SK-N-SH (cell line): Measurements from ENCODE around the gene SLC5A11.

Experiments
- CHD2 ChIP-seq: fragments of 150-350 bp; IDR thresholded peaks from 2 replicates; pipeline ENCODE4 v1.6.1; 2018; ENCODE audit warnings: low read length; ENCODE audit not compliant: partially characterized antibody
- EP300 ChIP-seq, 2 experiments: IDR thresholded peaks; 2 replicates each; pipeline versions ENCODE4 v1.4.0 to v1.6.1; 2012; ENCODE audit warnings: borderline replicate concordance in 1 of 2, low read depth in 1 of 2, low read length in 1 of 2
- FOSL2 ChIP-seq: IDR thresholded peaks from 2 replicates; pipeline ENCODE4 v1.4.0; 2012; ENCODE audit warnings: low read depth, mild to moderate bottlenecking, moderate library complexity, borderline replicate concordance
- FOXM1 ChIP-seq: IDR thresholded peaks from 2 replicates; pipeline ENCODE4 v1.4.0; 2012; ENCODE audit warnings: low read depth, mild to moderate bottlenecking
- GATA2 ChIP-seq: sonication (generic); formaldehyde crosslinking; IDR thresholded peaks from 2 replicates; pipeline ENCODE4 v1.5.0; 2020; ENCODE audit warnings: mild to moderate bottlenecking, missing genetic modification reagents
- MEF2A ChIP-seq: IDR thresholded peaks from 2 replicates; pipeline ENCODE4 v1.4.0; 2012; ENCODE audit warnings: low read depth, borderline replicate concordance
- POLR2AphosphoS5 ChIP-seq: IDR thresholded peaks from 2 replicates; pipeline ENCODE4 v1.6.1; 2012; ENCODE audit warnings: low read depth, low read length
- RAD21 ChIP-seq: IDR thresholded peaks from 2 replicates; pipeline ENCODE4 v1.6.1; 2012; ENCODE audit warnings: mild to moderate bottlenecking, low read length
- SMC3 ChIP-seq: IDR thresholded peaks from 2 replicates; pipeline ENCODE4 v1.6.1; 2012; ENCODE audit warnings: low read depth, low read length, improper control_type of control experiment
- YY1 ChIP-seq: IDR thresholded peaks from 2 replicates; pipeline ENCODE4 v1.4.0; 2012; ENCODE audit warnings: low read depth, mild to moderate bottlenecking
- TF ChIP-seq, protein P1 (sequence below): fragments of 200-600 bp; sonication (generic); IDR thresholded peaks from 2 replicates; pipeline ENCODE4 v1.6.1; 2017; ENCODE audit warnings: antibody characterized with exemption, mild to moderate bottlenecking, moderate library complexity
- TF ChIP-seq, protein P2 (sequence below): fragments of 150-350 bp; IDR thresholded peaks from 2 replicates; pipeline ENCODE4 v1.6.1; 2016; ENCODE audit warnings: mild to moderate bottlenecking, low read depth, low read length
- TF ChIP-seq, protein P3 (sequence below): IDR thresholded peaks from 2 replicates; pipeline ENCODE4 v1.4.0; 2012; ENCODE audit warnings: low read depth

DNA sequence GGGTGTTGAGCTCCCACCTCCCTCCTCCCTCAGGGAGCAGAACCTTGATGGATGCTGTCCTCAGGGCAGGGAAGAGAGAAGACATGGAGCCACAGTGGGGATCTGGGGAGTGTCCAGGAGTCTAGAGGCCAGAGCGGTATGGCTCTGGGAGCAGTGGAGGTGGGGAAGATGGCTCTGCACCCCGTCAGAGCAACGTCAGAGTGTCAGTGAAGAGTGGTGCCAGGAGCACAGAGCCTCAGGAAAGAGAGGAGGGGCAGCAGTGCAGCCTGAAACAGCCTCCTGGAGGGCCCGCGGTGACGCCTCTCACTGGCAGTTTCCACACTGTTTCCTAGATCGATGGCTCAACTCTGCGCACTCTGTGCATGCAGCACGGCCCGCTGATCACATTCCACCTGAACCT, 23.2 kb upstream of the SLC5A11 start:
- TF ChIP-seq YY1 (no peak), EP300 (IDR thresholded peaks at IDR 0.05; ENCODE audit: borderline replicate concordance in 1 of 2, low read depth in 1 of 2, low read length in 1 of 2) (no peak), MEF2A (no peak), SMC3 (no peak), FOSL2 (no peak), POLR2AphosphoS5 (no peak), RAD21 (no peak), FOXM1 (no peak), GATA2 (no peak), CHD2 (no peak)
- TF ChIP-seq, protein P1, sequence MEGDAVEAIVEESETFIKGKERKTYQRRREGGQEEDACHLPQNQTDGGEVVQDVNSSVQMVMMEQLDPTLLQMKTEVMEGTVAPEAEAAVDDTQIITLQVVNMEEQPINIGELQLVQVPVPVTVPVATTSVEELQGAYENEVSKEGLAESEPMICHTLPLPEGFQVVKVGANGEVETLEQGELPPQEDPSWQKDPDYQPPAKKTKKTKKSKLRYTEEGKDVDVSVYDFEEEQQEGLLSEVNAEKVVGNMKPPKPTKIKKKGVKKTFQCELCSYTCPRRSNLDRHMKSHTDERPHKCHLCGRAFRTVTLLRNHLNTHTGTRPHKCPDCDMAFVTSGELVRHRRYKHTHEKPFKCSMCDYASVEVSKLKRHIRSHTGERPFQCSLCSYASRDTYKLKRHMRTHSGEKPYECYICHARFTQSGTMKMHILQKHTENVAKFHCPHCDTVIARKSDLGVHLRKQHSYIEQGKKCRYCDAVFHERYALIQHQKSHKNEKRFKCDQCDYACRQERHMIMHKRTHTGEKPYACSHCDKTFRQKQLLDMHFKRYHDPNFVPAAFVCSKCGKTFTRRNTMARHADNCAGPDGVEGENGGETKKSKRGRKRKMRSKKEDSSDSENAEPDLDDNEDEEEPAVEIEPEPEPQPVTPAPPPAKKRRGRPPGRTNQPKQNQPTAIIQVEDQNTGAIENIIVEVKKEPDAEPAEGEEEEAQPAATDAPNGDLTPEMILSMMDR, result no peak
- TF ChIP-seq, protein P2, sequence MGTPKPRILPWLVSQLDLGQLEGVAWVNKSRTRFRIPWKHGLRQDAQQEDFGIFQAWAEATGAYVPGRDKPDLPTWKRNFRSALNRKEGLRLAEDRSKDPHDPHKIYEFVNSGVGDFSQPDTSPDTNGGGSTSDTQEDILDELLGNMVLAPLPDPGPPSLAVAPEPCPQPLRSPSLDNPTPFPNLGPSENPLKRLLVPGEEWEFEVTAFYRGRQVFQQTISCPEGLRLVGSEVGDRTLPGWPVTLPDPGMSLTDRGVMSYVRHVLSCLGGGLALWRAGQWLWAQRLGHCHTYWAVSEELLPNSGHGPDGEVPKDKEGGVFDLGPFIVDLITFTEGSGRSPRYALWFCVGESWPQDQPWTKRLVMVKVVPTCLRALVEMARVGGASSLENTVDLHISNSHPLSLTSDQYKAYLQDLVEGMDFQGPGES, result no peak
- TF ChIP-seq, protein P3, sequence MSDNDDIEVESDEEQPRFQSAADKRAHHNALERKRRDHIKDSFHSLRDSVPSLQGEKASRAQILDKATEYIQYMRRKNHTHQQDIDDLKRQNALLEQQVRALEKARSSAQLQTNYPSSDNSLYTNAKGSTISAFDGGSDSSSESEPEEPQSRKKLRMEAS, result no peak
